Uterus (tissue), 4 donors: ENCODE measurements around the gene DTNA. TPM values are rescaled to one million over a fixed set of nuclear protein-coding genes. Genes with fewer than 3 reads are reported as not detected.
"Not testable (repeated sequence)": the region's sequence is repeated elsewhere in the genome, so short reads cannot be mapped to it uniquely, and the experiment has no call there.

ENCODE experiments used
- DNase-seq, 2 donors: peaks; one replicate each; pipeline ENCODE4 v3.0.0-alpha.2; 2019 to 2020
- H3K27ac ChIP-seq, 2 donors: fragments of 200-600 bp; sonication (generic); 1 replicate in 1 of 2; 2 replicates in 1 of 2; pipeline ENCODE4 v1.5.1; 2016 to 2018
- H3K27me3 ChIP-seq, 2 donors: fragments of 200-600 bp; sonication (generic); one replicate each; pipeline ENCODE4 v1.5.1; 2018 to 2019; ENCODE audit warnings: control low read depth in 1 of 2
- H3K36me3 ChIP-seq, 2 donors: fragments of 200-600 bp; sonication (generic); one replicate each; pipeline ENCODE4 v1.5.1; 2019; ENCODE audit warnings: control low read depth in 1 of 2
- H3K4me1 ChIP-seq, 2 donors: fragments of 200-600 bp; sonication (generic); one replicate each; pipeline ENCODE4 v1.5.1; 2018 to 2019; ENCODE audit warnings: control low read depth in 1 of 2
- H3K4me3 ChIP-seq, 2 donors: fragments of 200-600 bp; sonication (generic); 1 replicate in 1 of 2; 2 replicates in 1 of 2; pipeline ENCODE4 v1.5.1; 2018 to 2019; ENCODE audit warnings: mild to moderate bottlenecking in 1 of 2
- H3K9me3 ChIP-seq, 2 donors: fragments of 200-600 bp; sonication (generic); one replicate each; pipeline ENCODE4 v1.5.1; 2019; ENCODE audit warnings: control low read depth in 1 of 2
- POLR2A ChIP-seq, 2 donors: fragments of 450-650 bp; IDR thresholded peaks; one replicate each; pipeline ENCODE4 v1.6.1; 2016; ENCODE audit warnings: antibody characterized with exemption in 2 of 2, mild to moderate bottlenecking in 1 of 2, moderate library complexity in 1 of 2
- intact Hi-C: fragments of 100-400 bp; cut with DNase I; formaldehyde crosslinking; loops from one replicate; pipeline ENCODE4 v1.15.1; 2023; ENCODE audit warnings: low total_unique reads
- total RNA-seq, 4 donors: library from RNA; depleted of rRNA in 3 of 4; stranded (reverse); fragments of >200 nt in 3 of 4; gene quantifications; one replicate each; pipeline versions ENCODE4 v1.1.0 to v1.2.4, GENCODE V29; 2014 to 2023
- TF ChIP-seq, protein P1 (sequence below), 4 experiments: fragments of 200-600 bp in 2 of 4; fragments of 450-650 bp in 2 of 4; sonication (generic) in 2 of 4; IDR thresholded peaks; one replicate each; pipeline ENCODE4 v1.5.1; 2016 to 2019; ENCODE audit warnings: antibody characterized with exemption in 4 of 4, mild to moderate bottlenecking in 2 of 4, moderate library complexity in 1 of 4
- donor health status: DM: yes; HTN: yes; CAD: no.

DTNA gene
- total RNA-seq, 4 donors from 2014 or later = 13.8 to 229 (median 43.0) TPM

DNA sequence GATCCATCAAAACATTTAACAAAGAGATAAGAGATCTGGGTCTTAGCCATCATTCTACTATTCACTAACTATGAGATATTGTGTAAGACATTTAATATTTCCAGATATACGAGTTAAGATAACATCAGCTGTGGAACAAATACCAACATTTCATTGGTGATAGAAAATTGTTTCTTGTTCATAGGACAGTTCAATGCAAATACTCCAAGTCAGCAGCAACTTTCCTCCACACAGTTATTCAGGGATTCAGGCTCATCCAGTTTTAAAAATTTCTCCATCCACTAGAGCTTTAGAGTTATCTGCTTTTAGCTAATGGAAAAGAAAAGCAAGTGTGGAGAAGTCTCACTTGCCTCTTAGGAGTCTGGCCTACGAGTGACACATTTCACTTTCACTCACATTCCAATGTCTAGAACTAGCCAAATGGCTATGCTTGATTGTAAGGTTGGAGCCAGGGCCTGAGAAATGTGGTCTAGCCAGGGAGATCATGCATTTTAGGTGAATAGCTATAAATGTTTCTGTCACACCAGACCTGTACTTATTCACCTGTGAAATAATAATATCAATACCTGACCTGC, 211.8 kb downstream of the DTNA start:
- no peaks in the 10 kb centered on the region for H3K9me3 ChIP-seq
- no peak for TF ChIP-seq POLR2A (IDR thresholded peaks at IDR 0.05)
- TF ChIP-seq, protein P1, sequence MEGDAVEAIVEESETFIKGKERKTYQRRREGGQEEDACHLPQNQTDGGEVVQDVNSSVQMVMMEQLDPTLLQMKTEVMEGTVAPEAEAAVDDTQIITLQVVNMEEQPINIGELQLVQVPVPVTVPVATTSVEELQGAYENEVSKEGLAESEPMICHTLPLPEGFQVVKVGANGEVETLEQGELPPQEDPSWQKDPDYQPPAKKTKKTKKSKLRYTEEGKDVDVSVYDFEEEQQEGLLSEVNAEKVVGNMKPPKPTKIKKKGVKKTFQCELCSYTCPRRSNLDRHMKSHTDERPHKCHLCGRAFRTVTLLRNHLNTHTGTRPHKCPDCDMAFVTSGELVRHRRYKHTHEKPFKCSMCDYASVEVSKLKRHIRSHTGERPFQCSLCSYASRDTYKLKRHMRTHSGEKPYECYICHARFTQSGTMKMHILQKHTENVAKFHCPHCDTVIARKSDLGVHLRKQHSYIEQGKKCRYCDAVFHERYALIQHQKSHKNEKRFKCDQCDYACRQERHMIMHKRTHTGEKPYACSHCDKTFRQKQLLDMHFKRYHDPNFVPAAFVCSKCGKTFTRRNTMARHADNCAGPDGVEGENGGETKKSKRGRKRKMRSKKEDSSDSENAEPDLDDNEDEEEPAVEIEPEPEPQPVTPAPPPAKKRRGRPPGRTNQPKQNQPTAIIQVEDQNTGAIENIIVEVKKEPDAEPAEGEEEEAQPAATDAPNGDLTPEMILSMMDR (IDR thresholded peaks at IDR 0.05) = no peak
- no peak overlapping the region for H3K27ac ChIP-seq
- H3K27me3 ChIP-seq = no peaks in the 10 kb centered on the region
- H3K4me1 ChIP-seq = no peaks in the 10 kb centered on the region
- DNase-seq = no peak
- intact Hi-C loops = no loop called here
- no peaks in the 10 kb centered on the region for H3K36me3 ChIP-seq
- H3K4me3 ChIP-seq = no peak overlapping the region

DNA sequence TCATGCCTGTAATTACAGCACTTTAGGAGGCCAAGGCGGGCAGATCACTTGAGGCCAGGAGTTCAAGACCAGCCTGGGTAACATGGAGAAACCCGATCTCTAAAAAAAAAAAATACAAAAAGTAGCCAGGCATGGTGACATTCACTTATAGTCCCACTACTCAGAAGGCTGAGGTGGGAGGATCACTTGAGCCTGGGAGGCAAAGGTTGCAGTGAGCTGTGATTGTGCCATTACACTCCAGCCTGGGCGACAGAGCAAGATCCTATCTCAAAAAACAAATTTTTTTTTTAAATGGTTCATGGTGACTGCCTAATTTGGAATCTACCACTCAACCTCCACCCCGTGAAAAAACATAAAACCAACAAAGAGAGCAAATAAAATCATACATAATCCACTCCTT, 212.5 kb downstream of the DTNA start:
- H3K27ac ChIP-seq, H3K4me1 ChIP-seq, H3K4me3 ChIP-seq, H3K36me3 ChIP-seq, intact Hi-C loops, H3K27me3 ChIP-seq, H3K9me3 ChIP-seq, DNase-seq: not testable (repeated sequence)

DNA sequence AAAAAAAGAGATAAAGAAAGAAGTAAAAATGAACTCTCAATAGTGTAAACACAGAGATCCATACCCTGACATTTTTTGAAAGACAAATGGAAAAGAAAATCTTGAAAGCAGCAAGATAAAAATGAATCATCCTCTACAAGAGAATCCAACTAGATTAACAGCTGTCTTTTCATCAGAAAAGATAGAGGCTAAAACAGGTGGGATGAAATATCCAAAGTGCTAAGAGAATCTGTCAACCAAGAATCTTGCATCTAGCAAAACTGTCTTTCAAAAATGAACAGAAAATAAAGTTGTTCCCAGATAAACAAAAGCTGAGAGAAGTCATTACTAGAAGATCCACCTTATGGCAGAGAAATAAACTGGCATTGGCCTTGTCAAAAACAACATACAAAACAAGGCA, 213.8 kb downstream of the DTNA start:
- Histone ChIP-seq H3K36me3 (no peaks in the 10 kb centered on the region), H3K4me3 (no peak overlapping the region), H3K27ac (no peak overlapping the region), H3K9me3 (no peaks in the 10 kb centered on the region), H3K4me1 (no peaks in the 10 kb centered on the region), H3K27me3 (no peaks in the 10 kb centered on the region)
- TF ChIP-seq, protein P1 (IDR thresholded peaks at IDR 0.05) = no peak
- no peak for TF ChIP-seq POLR2A (IDR thresholded peaks at IDR 0.05)
- DNase-seq = no peak
- intact Hi-C loops = no loop called here

DNA sequence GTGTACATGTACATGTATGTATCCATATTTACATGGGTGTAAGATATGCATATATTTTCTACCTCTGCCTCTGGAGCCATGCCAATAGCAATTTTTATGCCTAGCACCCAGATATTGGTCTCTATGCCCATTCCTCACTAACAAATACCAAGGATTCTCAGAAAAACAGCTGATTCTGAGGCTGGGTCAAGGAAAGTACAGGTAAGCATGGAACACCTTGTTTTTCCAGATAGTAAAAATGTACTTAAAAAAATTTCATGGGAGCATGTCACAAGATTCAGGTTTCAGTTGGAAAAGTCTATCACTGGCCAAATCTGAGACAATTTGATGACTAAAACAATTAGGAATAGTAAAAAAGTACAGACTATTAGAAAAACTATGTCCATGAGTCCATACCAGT, 216.6 kb downstream of the DTNA start:
- Histone ChIP-seq H3K36me3 (no peaks in the 10 kb centered on the region), H3K9me3 (no peaks in the 10 kb centered on the region), H3K27ac (no peak overlapping the region), H3K4me1 (no peaks in the 10 kb centered on the region), H3K4me3 (no peak overlapping the region), H3K27me3 (no peaks in the 10 kb centered on the region)
- TF ChIP-seq POLR2A (IDR thresholded peaks at IDR 0.05) = no peak
- TF ChIP-seq, protein P1 (IDR thresholded peaks at IDR 0.05) = no peak
- intact Hi-C loops = no loop called here
- no peak for DNase-seq

DNA sequence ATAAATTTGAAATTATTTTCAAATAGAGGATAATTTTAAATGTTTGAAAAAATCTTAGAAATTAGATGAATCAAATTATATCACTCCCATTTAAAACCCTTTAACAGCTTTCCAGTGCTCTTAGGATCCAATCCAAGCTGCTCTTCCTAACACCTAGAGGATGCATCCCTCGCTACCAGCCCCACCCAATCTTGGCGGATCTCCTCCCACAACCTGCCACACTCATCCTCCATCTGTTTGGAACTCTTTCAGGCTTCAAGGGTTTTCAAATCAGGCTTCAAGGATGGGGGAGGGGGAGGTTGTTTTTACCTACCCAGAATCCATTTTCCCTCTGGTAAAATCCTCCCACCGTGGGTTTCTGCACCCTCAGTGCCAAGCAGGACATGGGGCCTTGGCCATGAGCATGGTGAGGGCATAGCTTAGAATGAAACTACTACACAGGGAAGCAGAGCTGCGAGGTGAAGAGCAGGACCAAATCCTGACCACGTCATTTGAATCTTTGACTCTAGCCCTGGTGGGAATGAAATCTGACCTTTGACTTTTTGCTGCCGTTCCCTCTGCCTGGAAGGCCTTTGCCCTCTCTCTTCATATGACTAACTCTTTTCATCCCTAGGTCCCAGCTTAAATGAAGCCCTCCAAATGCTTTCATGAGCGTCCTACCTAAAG, 218.1 kb downstream of the DTNA start:
- intact Hi-C loops = no loop called here
- Histone ChIP-seq H3K27ac (no peak overlapping the region), H3K27me3 (no peaks in the 10 kb centered on the region), H3K36me3 (no peaks in the 10 kb centered on the region), H3K4me1 (no peaks in the 10 kb centered on the region), H3K9me3 (no peaks in the 10 kb centered on the region), H3K4me3 (no peak overlapping the region)
- DNase-seq = no peak
- TF ChIP-seq POLR2A (IDR thresholded peaks at IDR 0.05) = no peak
- TF ChIP-seq, protein P1 (IDR thresholded peaks at IDR 0.05) = no peak
